T-helper 1 cell treated with Interleukin-12 subunit alpha and Interleukin-12 subunit beta and Interleukin-4 antibody, amounts not matched to agents 30 μg/mL and 1 μg/mL, for 36 hours (primary cell): ENCODE measurements around the gene RTCB.

ENCODE experiments used
- H3K27ac Mint-ChIP-seq: one replicate; pipeline ENCODE4 v1.8.0; 2021; ENCODE audit warnings: mild to moderate bottlenecking, mixed read lengths
- H3K27me3 Mint-ChIP-seq: one replicate; pipeline ENCODE4 v1.8.0; 2021; ENCODE audit warnings: low read depth, mixed read lengths
- H3K36me3 Mint-ChIP-seq: one replicate; pipeline ENCODE4 v1.8.0; 2021; ENCODE audit warnings: low read depth, mixed read lengths
- H3K4me1 Mint-ChIP-seq: one replicate; pipeline ENCODE4 v1.8.0; 2021; ENCODE audit warnings: low read depth, mixed read lengths
- H3K4me3 Mint-ChIP-seq: one replicate; pipeline ENCODE4 v1.8.0; 2021; ENCODE audit warnings: mild to moderate bottlenecking, moderate library complexity, mixed read lengths
- H3K9me3 Mint-ChIP-seq: one replicate; pipeline ENCODE4 v1.8.0; 2021; ENCODE audit warnings: mixed read lengths

The RTCB gene

GRCh38 chr22:32410459-32410858 lies 1.6 kb downstream of the RTCB start:
- Mint-ChIP-seq H3K27ac (no peak overlapping the region), H3K36me3 (peaks cover 26% of the 10 kb centered on the region), H3K4me1 (peaks cover 44% of the 10 kb centered on the region), H3K9me3 (no peaks in the 10 kb centered on the region), H3K27me3 (peaks cover under 1% of the 10 kb centered on the region), H3K4me3 (peak overlapping the region; percentile 98)

DNA sequence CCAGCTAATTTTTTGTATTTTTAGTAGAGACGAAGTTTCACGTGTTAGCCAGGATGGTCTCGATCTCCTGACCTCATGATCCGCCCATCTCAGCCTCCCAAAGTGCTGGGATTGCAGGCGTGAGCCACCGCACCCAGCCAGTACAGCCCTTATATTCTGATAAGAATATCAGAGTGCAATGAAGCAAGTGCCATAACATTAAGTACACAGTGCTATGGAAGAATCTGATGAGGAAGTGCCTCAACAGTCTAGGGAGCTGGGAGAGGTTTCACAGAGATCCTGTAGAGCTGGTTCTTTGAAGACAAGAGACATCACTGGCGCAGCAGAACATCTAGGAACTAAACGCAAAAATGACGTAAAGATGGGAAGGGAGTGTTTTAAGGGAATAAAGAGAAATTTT lies 2.1 kb downstream of the RTCB start:
- H3K4me1 Mint-ChIP-seq, result peaks cover 44% of the 10 kb centered on the region
- H3K27ac Mint-ChIP-seq, result peak overlapping the region; percentile 12
- peak overlapping the region; percentile 55 for H3K4me3 Mint-ChIP-seq
- peaks cover 29% of the 10 kb centered on the region for H3K36me3 Mint-ChIP-seq
- H3K9me3 Mint-ChIP-seq, result no peaks in the 10 kb centered on the region
- H3K27me3 Mint-ChIP-seq, result no peaks in the 10 kb centered on the region

- no peaks in the 10 kb centered on the region for H3K27me3 Mint-ChIP-seq
- H3K36me3 Mint-ChIP-seq, result peaks cover 32% of the 10 kb centered on the region
- H3K4me3 Mint-ChIP-seq, result no peak overlapping the region
- H3K27ac Mint-ChIP-seq, result peak overlapping the region; percentile 59
- H3K9me3 Mint-ChIP-seq, result no peaks in the 10 kb centered on the region
- H3K4me1 Mint-ChIP-seq, result peaks cover 41% of the 10 kb centered on the region
These were observed 4.1 kb downstream of the RTCB start for GRCh38 chr22:32407936-32408335.

- H3K36me3 Mint-ChIP-seq, result peaks cover 32% of the 10 kb centered on the region
- H3K4me1 Mint-ChIP-seq, result peaks cover 34% of the 10 kb centered on the region
- H3K27ac Mint-ChIP-seq, result peak overlapping the region; percentile 53
- H3K27me3 Mint-ChIP-seq, result no peaks in the 10 kb centered on the region
- H3K4me3 Mint-ChIP-seq, result no peak overlapping the region
- H3K9me3 Mint-ChIP-seq, result no peaks in the 10 kb centered on the region
These were observed 4.7 kb downstream of the RTCB start for GRCh38 chr22:32407312-32407711.

DNA sequence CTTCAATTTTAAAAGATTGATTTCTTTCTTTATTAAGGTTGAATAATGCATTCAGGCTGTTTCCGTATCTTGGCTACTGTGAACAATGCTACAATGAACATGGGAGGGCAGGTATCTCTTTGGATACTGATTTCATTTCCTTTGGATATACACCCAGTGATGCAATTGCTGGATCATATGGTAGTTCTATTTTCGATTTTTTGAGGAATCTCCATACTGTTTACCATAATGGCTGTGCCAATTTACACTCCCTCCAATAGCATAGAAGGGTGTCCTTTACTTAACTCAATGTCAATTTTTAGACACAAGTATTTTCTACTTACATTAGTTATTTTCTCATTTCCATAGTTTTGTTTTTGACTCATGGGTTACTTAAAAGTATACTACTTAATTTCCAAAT lies 8.0 kb downstream of the RTCB start:
- H3K36me3 Mint-ChIP-seq, result peaks cover 45% of the 10 kb centered on the region
- H3K27me3 Mint-ChIP-seq, result no peaks in the 10 kb centered on the region
- H3K4me3 Mint-ChIP-seq, result no peak overlapping the region
- H3K27ac Mint-ChIP-seq, result no peak overlapping the region
- H3K4me1 Mint-ChIP-seq, result peaks cover 14% of the 10 kb centered on the region
- no peaks in the 10 kb centered on the region for H3K9me3 Mint-ChIP-seq

GRCh38 chr22:32401486-32401885 lies 10.6 kb downstream of the RTCB start:
- H3K36me3 Mint-ChIP-seq, result peaks cover 35% of the 10 kb centered on the region
- H3K27ac Mint-ChIP-seq, result no peak overlapping the region

GRCh38 chr22:32396746-32397145 lies 15.3 kb downstream of the RTCB start:
- Mint-ChIP-seq H3K27ac (no peak overlapping the region), H3K36me3 (peaks cover 43% of the 10 kb centered on the region), H3K4me3 (no peak overlapping the region), H3K27me3 (no peaks in the 10 kb centered on the region), H3K9me3 (no peaks in the 10 kb centered on the region), H3K4me1 (peaks cover 3% of the 10 kb centered on the region)

More at GRCh38 chr22:32401486-32401885, 10.6 kb downstream of the RTCB start:
- Mint-ChIP-seq H3K9me3 (no peaks in the 10 kb centered on the region), H3K4me1 (peaks cover 3% of the 10 kb centered on the region), H3K4me3 (no peak overlapping the region), H3K27me3 (no peaks in the 10 kb centered on the region)

GRCh38 chr22:32396255-32396654 lies 15.8 kb downstream of the RTCB start:
- Mint-ChIP-seq H3K27ac (no peak overlapping the region), H3K27me3 (no peaks in the 10 kb centered on the region), H3K4me1 (peaks cover 3% of the 10 kb centered on the region), H3K4me3 (no peak overlapping the region), H3K36me3 (peaks cover 39% of the 10 kb centered on the region), H3K9me3 (no peaks in the 10 kb centered on the region)

GRCh38 chr22:32395107-32395506 lies 16.9 kb downstream of the RTCB start:
- H3K27ac Mint-ChIP-seq, result no peak overlapping the region
- H3K4me1 Mint-ChIP-seq, result peaks cover 3% of the 10 kb centered on the region
- peaks cover 35% of the 10 kb centered on the region for H3K36me3 Mint-ChIP-seq
- no peaks in the 10 kb centered on the region for H3K27me3 Mint-ChIP-seq
- H3K9me3 Mint-ChIP-seq, result no peaks in the 10 kb centered on the region
- H3K4me3 Mint-ChIP-seq, result no peak overlapping the region

DNA sequence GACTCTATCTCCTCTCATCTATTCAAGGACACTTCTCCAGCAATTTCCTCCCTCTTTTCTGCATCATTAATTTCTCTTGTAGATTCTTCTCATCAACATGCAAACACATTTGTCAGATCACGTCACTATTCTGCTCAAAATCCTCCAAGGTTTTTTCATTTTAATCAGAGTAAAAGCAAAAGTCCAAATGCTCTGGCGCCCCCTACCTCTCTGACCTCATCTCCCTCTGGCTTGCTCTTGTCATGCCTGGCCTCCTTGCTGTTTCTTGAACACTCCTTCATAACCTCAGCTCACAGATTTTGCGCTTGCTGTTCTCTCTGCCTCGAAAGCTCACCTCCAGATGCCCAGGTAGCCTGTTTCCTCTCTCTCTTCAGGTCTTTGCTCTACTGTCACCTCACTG lies 22.4 kb downstream of the RTCB start:
- no peaks in the 10 kb centered on the region for H3K9me3 Mint-ChIP-seq
- no peaks in the 10 kb centered on the region for H3K27me3 Mint-ChIP-seq
- H3K4me1 Mint-ChIP-seq, result no peaks in the 10 kb centered on the region
- no peak overlapping the region for H3K27ac Mint-ChIP-seq
- H3K36me3 Mint-ChIP-seq, result peaks cover 33% of the 10 kb centered on the region
- H3K4me3 Mint-ChIP-seq, result no peak overlapping the region

GRCh38 chr22:32385681-32386080 lies 26.4 kb downstream of the RTCB start:
- Mint-ChIP-seq H3K9me3 (no peaks in the 10 kb centered on the region), H3K27me3 (no peaks in the 10 kb centered on the region), H3K4me3 (no peak overlapping the region), H3K36me3 (peaks cover 21% of the 10 kb centered on the region), H3K27ac (no peak overlapping the region), H3K4me1 (no peaks in the 10 kb centered on the region)

GRCh38 chr22:32380991-32381390 lies 31.1 kb downstream of the RTCB start:
- H3K4me3 Mint-ChIP-seq, result no peak overlapping the region
- H3K9me3 Mint-ChIP-seq, result no peaks in the 10 kb centered on the region
- no peaks in the 10 kb centered on the region for H3K4me1 Mint-ChIP-seq
- H3K27me3 Mint-ChIP-seq, result no peaks in the 10 kb centered on the region
- no peak overlapping the region for H3K27ac Mint-ChIP-seq
- no peaks in the 10 kb centered on the region for H3K36me3 Mint-ChIP-seq

DNA sequence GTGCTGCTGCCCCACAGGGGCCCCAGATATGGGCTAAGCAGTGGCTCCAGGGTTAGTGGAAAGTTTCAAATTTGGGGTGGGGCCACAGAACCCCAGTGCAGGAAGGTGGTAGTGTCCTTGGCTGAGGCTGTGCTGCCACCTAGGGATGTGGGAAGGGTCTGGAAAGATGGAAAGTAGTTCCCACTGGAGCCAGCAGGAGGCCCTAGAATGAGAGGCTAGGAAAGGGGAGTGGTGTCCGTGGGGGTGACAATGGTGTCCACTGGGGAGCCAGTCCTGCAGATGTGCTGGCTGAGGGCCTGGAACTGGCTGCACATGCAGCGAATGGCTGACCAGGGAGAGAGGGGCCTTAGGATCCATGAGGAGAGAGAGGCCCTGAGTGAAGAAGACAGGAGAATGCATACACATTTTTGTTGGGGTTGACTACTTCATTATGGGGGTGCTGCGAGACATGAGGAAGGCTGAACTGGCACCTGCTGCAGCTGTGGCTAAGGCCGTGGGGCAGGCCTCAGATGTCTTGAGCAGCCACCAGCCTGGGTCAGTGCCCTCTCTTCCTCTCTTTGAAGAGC lies 33.3 kb downstream of the RTCB start:
- Mint-ChIP-seq H3K27me3 (peaks cover 3% of the 10 kb centered on the region), H3K27ac (no peak overlapping the region), H3K9me3 (no peaks in the 10 kb centered on the region), H3K4me3 (no peak overlapping the region), H3K36me3 (no peaks in the 10 kb centered on the region), H3K4me1 (no peaks in the 10 kb centered on the region)

DNA sequence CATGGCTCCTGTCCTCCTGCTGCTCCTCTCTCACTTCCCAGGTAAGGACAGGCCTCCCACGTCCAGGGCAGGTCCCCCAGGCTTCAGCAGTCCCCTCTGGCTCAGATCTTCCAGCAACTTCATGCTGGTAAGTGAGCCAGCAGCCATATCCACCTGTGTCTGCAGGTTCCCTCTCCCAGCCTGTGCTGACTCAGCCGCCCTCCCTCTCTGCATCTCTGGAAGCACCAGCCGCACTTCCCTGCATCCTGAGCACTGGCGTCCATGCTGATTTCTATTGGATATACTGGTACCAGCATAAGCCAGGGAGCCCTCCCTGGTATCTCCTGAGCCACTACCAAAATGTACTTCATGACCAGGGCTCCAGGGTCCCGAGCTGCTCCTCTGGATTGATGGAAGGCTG lies 35.4 kb downstream of the RTCB start:
- H3K4me3 Mint-ChIP-seq, result no peak overlapping the region
- H3K9me3 Mint-ChIP-seq, result no peaks in the 10 kb centered on the region
- H3K4me1 Mint-ChIP-seq, result no peaks in the 10 kb centered on the region
- H3K27ac Mint-ChIP-seq, result no peak overlapping the region
- peaks cover 9% of the 10 kb centered on the region for H3K27me3 Mint-ChIP-seq
- H3K36me3 Mint-ChIP-seq, result no peaks in the 10 kb centered on the region

DNA sequence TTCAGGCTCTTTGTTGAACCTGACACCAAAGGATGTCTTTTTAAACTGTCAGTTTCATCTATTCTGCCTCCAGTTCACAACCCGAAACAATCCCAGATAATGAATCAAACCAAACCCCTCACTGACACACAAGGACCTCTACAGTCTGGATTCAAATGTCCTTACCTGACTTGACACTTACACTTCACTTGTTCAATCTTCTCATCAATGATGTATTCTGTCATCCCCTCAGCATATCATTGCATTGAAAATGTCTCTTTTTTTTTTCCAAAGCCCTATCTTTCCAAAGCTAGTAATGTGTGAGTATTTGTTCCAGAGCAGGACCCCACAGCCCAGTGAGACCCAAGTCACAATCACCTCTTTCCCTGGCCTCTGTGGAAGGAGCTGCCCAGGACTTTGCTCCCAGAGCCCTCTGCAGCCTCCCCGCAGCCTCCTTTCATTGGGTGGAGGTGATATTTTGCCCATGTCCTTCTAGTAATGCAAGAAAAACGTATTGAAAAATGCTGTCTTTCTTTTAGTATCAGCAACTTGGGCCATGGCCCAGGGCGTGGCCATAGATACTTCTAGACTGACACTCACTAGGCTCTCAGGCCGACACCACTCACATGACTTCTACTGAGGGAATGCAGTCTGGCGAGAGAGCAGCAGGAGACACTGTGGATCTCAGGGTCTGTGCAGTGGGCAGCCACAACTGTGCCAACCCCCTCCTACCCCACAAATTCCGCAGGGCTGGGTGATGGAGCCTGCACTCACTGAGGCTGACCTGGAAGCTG lies 36.2 kb downstream of the RTCB start:
- Mint-ChIP-seq H3K9me3 (no peaks in the 10 kb centered on the region), H3K4me1 (no peaks in the 10 kb centered on the region), H3K36me3 (no peaks in the 10 kb centered on the region), H3K27ac (no peak overlapping the region), H3K4me3 (no peak overlapping the region), H3K27me3 (peaks cover 9% of the 10 kb centered on the region)
